Right atrium auricular region (tissue), 2 donors: Measurements from ENCODE around the gene CDR2L. TPM values are rescaled to one million over a fixed set of nuclear protein-coding genes. Genes with fewer than 3 reads are reported as not detected.
A peak's percentile ranks its signal among the peaks of the same experiment; 100 is the strongest.
"Not testable (repeated sequence)": the region's sequence is repeated elsewhere in the genome, so short reads cannot be mapped to it uniquely, and the experiment has no call there.

Experiments used
- DNase-seq: peaks from one replicate; pipeline ENCODE4 v3.0.0-alpha.2; 2019; ENCODE audit warnings: low spot score
- H3K27ac ChIP-seq, 2 donors: fragments of 200-600 bp; sonication (generic); 1 replicate in 1 of 2; 2 replicates in 1 of 2; pipeline ENCODE4 v1.5.1; 2016 to 2019
- H3K27me3 ChIP-seq, 2 donors: fragments of 200-600 bp; sonication (generic); one replicate each; pipeline versions ENCODE4 v1.5.1 to v1.6.0; 2017 to 2019
- H3K36me3 ChIP-seq: fragments of 200-600 bp; sonication (generic); one replicate; pipeline ENCODE4 v1.5.1; 2016
- H3K4me1 ChIP-seq, 2 donors: fragments of 200-600 bp; sonication (generic); one replicate each; pipeline versions ENCODE4 v1.5.1 to v1.6.0; 2017 to 2019
- H3K4me3 ChIP-seq, 2 donors: fragments of 200-600 bp; sonication (generic); 1 replicate in 1 of 2; 2 replicates in 1 of 2; pipeline ENCODE4 v1.5.1; 2017 to 2019; ENCODE audit warnings: mild to moderate bottlenecking in 1 of 2, moderate library complexity in 1 of 2
- H3K9me3 ChIP-seq, 2 donors: fragments of 200-600 bp; sonication (generic); one replicate each; pipeline ENCODE4 v1.5.1; 2019
- CTCF ChIP-seq, 2 donors: fragments of 200-600 bp; sonication (generic); IDR thresholded peaks; one replicate each; pipeline ENCODE4 v1.5.1; 2019; ENCODE audit warnings: antibody characterized with exemption in 2 of 2
- total RNA-seq, 2 donors: library from RNA; depleted of rRNA; stranded (reverse); fragments of >200 nt; gene quantifications; one replicate each; pipeline ENCODE4 v1.1.0, GENCODE V29; 2016

The CDR2L gene
- total RNA-seq, 2 donors from 2014 or later, result 13.6 to 28.8 TPM

DNA sequence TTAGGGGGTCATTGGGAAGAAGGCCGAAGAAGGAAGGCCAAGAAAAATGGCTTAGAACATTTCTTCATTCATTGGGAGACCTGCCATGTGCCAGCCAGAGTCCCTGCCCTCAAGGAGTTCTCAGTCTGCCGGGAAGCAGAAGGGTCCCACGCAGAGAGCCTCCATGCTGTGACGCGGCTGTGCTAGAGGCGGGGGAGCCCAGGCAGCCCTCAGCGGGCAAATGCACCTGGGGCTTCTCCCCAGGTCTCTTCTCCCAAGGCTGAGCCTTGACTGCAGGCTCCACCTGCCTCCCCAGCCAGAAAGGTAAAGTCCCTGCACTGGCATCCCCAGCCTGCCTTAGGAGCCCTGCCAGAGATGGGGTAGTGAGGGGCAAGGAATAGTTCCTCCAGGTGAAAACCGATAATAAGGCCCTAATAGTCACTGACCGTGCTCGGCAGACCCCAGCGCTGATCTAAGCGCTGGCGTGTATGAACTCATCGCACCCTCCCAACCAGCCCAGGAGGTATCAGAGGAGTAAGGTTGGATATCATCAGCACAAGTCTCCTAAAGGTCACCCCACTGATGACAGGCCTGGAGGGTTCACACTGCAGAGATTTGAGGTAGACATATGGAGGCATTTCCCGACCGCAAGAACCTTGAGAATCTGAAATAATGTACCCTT is 6.0 kb upstream of the CDR2L start:
- no peak for TF ChIP-seq CTCF (IDR thresholded peaks at IDR 0.05)
- Histone ChIP-seq H3K4me1 (peaks cover 0 to 16% of the 10 kb centered on the region in 2 donors), H3K27me3 (no peaks in the 10 kb centered on the region), H3K4me3 (peak overlapping the region; percentile 50 to 69), H3K36me3 (no peaks in the 10 kb centered on the region), H3K9me3 (no peaks in the 10 kb centered on the region), H3K27ac (peak overlapping the region; percentile 79 to 92)
- DNase-seq, result no peak

- peak overlapping the region; percentile 50 to 69 for H3K4me3 ChIP-seq
- H3K36me3 ChIP-seq, result no peaks in the 10 kb centered on the region
- H3K9me3 ChIP-seq, result no peaks in the 10 kb centered on the region
- DNase-seq, result peak; percentile 78
- H3K27me3 ChIP-seq, result no peaks in the 10 kb centered on the region
- peak in 1 of 2 donors; percentile 38 for TF ChIP-seq CTCF (IDR thresholded peaks at IDR 0.05)
- H3K27ac ChIP-seq, result peak overlapping the region; percentile 79 to 92
- H3K4me1 ChIP-seq, result peaks cover 0 to 21% of the 10 kb centered on the region in 2 donors
Observed at GRCh38 chr17:74981979-74982662, 5.3 kb upstream of the CDR2L start.

DNA sequence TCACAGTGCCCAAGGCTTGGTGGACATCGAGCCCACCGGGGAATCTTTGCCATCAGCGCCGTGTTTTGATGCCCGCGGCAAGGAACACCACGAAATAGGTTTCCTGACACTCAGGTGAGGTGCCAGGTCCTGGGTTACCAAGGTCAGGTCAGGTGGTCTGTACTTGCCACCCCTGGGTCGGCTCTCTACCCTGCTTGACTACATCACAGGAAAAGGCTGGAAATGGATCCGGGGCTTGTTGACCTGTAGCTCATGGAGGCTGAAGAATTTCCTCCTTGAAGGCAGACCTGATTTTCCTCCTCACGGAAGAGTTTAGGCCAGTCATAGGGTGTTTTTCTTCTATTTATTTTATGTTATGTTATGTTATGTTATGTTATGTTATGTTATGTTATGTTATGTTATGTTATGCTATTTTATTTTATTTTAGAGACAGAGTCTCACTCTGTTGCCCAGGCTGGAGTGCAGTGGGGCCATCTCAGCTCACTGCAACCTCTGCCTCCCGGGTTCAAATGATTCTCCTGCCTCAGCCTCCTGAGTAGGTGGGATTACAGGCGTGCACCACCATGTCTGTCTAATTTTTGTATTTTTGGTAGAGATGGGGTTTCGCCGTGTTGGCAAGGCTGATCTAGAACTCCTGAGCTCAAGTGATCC is 4.6 kb upstream of the CDR2L start:
- not testable (repeated sequence) for H3K36me3 ChIP-seq, H3K27me3 ChIP-seq, DNase-seq, H3K9me3 ChIP-seq
- H3K4me1 ChIP-seq, result peaks cover 0 to 22% of the 10 kb centered on the region in 2 donors
- peak overlapping the region; percentile 50 to 69 for H3K4me3 ChIP-seq
- peak overlapping the region; percentile 79 to 92 for H3K27ac ChIP-seq

DNA sequence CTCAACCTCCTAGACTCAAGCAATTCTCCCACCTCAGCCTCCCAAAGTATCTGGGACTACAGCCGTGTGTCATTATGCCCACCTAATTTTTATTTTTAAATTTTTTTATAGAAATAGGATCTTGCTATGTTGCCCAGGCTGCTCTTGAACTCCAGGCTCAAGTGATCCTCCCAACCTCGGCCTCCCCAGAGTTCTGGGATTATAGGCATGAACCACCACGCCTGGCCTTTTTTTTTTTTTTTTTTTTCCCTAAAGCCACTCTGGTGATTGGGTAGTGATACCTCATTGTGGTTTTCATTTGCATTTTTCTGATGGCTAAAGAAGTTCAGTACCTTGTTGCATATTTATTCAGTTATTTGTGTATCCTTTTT is 1.2 kb upstream of the CDR2L start:
- H3K4me3 ChIP-seq, result no peak overlapping the region
- no peak for DNase-seq
- no peak overlapping the region for H3K27ac ChIP-seq
- H3K4me1 ChIP-seq, result peaks cover 0 to 45% of the 10 kb centered on the region in 2 donors
- H3K27me3 ChIP-seq, result no peaks in the 10 kb centered on the region
- no peaks in the 10 kb centered on the region for H3K9me3 ChIP-seq
- TF ChIP-seq CTCF (IDR thresholded peaks at IDR 0.05), result no peak
- H3K36me3 ChIP-seq, result no peaks in the 10 kb centered on the region

GRCh38 chr17:74987909-74988711 is 678 bp downstream of the CDR2L start:
- Histone ChIP-seq H3K36me3 (no peaks in the 10 kb centered on the region), H3K9me3 (no peaks in the 10 kb centered on the region), H3K27me3 (no peaks in the 10 kb centered on the region), H3K27ac (peak overlapping the region; percentile 91 to 97), H3K4me3 (peak overlapping the region; percentile 78 to 86), H3K4me1 (peaks cover 0 to 31% of the 10 kb centered on the region in 2 donors)
- DNase-seq, result peak; percentile 93
- peak; percentile 10 to 70 for TF ChIP-seq CTCF (IDR thresholded peaks at IDR 0.05)
